ENCODE measurements around the gene SPACA6. TPM values are rescaled to one million over a fixed set of nuclear protein-coding genes. Genes with fewer than 3 reads are reported as not detected.

SPACA6 gene
- total RNA-seq, 1 experiment from 2014 or later: 13.6 TPM

DNA sequence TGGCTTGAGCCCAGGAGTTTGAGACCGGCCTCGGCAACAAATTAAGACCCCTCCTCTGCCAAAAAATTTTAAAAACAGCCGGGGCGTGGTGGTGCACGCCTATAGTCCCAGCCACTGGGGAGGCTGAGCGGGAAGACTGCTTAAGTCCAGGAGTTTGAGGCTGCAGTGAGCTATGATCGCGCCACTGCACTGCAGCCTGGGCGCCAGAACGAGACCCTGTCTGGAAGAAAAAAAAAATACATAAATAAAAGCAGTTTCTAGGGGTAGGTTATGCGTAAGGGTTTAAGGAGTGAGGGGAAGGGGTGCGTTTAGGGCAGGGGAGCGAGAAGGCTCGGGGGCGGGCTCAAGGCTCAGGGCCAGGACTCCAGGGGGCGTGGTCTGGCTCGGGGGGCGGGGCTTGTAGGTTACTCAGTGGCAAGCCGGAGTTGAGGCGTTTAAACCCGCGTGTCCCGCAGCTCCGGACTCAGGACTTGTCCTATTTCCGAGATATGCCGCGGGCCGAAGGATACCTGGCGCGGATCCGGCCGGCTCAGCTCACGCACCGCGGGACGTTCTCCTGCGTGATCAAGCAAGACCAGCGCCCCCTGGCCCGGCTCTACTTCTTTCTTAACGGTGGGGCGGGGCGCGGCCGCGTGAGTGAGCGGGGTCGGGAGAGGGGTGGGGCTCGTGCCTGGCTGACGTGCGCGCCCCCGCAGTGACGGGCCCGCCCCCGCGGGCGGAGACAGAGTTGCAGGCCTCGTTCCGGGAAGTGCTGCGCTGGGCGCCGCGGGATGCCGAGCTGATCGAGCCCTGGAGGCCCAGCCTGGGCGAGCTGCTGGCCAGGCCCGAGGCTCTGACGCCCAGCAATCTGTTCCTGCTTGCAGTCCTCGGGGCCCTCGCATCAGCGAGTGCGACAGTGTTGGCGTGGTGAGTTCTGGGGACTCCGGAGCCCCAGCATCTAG is 10.7 kb downstream of the SPACA6 start:
- peak; percentile 90 for DNase-seq (ENCODE audit: low read depth)

DNA sequence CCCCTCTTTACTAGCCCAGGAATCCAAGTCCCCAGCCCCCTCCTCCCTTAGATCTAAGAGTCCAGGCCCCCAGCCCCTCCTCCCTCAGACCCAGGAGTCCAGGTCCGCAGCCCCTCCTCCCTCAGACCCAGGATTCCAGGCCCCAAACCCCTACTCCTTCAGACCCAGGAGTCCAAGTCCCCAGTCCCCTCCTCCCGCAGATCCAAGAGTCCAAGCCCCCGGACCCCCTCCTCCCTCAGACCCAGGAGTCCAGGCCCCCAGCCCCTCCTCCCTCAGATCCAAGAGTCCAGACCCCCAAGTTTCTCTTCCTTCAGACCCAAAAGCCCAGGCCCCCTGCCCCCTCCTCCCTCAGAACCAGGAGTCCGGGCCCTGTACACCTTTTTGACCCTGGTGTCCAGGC is 11.5 kb downstream of the SPACA6 start:
- DNase-seq (ENCODE audit: low read depth): no peak

DNA sequence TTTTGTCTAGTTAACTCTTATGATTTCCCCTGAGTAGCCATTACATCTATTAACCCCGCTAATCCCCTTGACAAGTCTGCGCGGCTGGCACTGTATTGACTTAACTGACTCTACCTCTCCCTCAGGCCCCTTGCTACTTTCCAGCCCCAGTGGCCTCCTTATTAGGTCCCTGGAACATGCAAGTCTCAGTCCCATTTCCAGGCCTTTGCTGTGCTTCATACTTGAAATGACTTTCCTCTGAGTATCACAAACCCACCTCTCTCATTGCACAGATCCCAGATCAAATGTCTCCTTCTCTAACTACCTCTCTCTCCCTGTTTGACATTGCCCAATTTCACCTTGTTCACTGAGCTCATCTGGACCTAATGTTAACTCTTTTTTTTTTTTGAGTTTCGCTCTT is 13.2 kb downstream of the SPACA6 start:
- no peak for DNase-seq (ENCODE audit: low read depth)

DNA sequence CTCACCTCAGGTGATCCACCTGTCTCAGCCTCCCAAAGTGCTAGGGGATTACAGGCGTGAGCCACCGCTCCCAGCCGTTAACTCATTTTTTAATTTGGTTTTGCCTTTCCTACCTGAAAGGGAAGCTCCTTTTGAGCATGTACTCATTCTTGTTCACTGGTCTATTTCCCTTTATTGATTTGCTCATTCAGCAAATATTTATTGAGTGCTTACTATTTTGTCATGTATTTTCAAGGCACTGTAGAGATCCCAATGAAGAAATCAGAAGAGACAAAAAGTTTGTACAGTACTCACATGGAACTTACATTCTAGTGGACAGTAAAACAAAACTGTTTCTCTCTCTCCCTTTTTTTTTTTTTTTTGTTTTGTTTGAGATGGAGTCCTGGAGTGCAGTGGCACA is 13.8 kb downstream of the SPACA6 start:
- DNase-seq (ENCODE audit: low read depth): no peak

DNA sequence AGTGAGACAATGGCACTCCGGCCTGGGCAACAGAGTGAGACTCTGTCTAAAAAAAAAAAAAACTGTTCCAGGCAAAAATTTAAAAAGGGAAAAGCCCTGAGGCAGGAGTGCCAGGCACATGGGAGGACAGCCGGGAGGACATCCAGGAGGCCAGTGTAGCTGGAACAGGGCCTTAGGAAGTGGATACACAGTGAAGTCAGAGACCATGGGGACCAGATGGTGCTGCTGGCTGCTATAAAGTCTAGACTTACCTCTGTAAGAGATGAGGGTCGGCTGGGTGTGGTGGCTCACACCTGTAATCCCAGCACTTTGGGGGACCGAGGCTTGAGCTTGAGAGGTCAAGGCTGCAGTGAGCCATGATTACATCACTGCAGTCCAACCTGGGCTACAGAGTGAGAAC is 15.7 kb downstream of the SPACA6 start:
- DNase-seq (ENCODE audit: low read depth): peak; percentile 61

DNA sequence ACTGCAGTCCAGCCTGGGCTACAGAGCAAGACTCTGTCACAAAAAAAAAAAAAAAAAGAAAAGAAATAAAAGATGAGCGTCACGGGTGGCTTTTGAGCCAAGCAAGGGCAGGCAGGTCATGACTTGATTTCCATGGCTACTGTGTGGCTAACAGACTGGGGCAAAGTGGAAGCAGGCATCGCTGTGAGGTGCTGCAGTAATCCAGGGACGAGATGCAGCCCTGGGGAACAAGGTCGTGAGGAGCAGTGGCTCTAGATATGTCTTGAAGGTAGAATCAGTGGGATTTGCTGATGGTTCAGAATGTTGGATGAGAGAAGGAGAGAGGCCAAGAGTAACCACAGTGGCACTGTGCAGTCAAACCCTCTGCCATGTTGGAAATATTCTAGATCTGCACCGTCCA is 16.4 kb downstream of the SPACA6 start:
- no peak for DNase-seq (ENCODE audit: low read depth)

DNA sequence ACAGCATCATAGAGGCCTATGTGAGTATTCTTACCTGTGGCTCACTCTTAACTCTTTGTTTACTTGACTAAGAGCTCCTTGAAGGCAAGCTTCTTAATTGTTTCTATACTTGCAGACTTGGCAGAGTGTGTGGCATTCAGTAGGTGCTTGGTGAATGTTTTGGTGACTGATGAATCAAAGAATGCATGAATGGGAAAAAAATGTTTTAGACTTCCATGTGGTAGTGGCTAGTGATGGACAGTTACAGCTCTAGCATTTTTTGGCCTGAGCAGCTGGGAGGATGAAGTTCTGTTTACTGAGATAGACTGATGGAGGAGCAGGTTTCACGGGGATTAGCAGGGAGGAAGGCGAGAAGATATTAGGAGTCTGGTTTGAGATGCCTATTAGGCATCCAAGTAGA is 17.0 kb downstream of the SPACA6 start:
- DNase-seq (ENCODE audit: low read depth): peak; percentile 55

DNA sequence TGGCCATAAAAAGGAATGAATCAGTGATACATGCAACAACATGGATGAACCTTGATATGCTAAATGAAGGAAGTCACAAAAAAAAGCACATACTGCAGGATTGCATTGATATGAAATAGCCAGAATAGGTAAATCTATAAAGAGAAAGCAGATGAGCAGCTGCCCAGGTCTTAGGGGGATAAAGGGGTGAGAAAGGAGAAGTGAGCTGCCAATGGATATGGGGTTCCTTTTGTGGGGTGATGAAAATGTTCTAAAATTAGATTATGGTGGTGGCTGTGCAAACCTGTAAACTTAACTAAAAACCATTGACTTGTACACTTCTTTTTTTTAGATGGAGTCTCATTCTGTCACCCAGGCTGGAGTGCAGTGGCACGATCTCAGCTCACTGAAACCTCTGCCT is 18.6 kb downstream of the SPACA6 start:
- DNase-seq (ENCODE audit: low read depth): no peak

DNA sequence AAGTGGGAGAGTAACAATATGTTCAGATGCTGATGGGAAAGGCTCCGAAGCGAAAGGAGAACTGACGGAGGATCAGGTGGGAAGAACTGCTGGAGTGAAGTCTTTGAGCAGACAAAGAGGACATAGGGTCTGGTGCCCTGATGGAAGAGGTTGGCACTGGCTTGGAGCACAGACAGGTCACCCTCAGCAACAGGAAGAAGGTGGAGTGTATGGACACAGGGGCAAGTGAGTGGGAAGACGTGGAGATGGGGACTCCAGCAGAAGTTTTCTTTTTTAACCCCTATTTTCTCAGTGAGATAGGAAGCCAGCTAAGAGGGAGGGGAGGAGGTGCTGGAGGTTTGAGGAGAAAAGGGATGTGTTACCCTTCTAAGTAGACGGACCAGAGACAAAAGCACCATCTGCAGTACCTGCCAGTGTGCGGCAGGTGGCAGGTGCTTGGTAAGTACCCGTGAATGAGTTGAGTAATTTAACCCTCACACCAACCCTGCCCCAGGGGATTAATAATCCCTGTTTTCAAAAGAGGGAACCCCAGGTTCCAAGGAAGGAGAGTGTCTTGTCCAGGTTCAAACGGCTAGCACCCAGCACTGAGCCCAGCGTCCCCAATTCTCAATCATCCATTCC is 19.4 kb downstream of the SPACA6 start:
- peak; percentile 65 for DNase-seq (ENCODE audit: low read depth)

DNA sequence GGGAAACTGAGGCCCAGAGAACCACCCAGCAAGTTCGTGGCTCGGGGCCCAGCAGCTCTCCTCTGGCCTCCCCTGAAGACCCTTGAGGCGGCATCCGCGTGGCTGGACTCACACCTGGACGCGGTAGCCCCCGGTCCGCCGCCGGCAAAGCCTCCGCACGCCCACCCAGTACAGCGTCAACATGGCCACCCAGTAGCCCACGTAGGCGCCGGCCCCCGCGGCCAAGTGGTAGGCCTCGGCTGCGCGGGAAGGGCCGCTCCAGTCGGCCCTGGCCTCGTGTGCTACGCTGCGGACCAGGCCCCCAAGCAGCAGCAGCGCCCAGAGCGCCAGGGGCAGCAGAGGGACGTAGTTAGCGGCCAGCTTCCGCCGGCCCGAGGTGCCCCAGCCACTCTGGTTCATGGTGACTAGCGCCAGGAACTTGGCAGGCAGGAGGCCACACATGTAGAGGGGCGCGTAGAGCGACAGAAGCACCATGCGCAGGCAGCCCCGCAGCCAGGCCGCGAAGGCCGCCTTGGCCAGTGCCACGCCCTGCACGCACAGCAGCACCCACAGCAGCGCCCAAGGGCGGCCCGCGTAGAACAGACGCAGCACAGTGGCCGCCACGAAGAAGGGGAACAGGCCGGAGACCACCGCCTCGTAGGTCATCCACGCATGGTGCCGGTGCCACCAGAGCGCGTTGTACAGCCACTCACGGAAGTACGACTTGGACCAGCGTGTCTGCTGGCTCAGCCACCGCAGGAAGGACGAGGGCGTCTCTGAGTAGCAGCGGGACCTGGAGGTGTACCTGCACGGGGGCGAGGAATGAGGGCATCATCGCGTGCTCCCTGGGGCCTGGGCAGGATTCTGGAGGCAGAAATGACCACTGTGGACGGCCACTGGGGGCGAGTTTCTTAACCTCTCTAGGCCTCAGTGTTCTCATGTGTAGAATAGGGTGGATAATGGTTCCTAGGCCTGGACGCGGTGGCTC is 20.5 kb downstream of the SPACA6 start:
- no peak for DNase-seq (ENCODE audit: low read depth)

DNA sequence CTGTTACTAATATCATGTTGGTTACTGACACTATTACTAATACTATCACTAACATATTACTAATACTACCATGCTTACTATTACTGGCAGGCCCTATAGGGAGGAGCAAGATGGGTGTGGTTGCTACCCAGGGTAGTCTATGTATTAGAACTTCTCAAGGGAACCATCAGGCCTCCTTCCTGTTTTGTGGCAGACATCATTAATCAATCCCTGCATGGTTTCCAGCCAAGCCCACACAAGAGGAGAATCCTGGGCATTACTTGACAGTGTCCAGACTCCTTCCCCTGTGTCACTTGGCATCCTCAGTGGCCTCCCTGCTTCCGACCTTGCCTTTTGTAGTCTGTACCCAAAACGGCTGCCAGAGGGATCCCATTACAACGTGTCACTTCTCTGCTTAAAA is 21.7 kb downstream of the SPACA6 start:
- peak; percentile 34 for DNase-seq (ENCODE audit: low read depth)

DNA sequence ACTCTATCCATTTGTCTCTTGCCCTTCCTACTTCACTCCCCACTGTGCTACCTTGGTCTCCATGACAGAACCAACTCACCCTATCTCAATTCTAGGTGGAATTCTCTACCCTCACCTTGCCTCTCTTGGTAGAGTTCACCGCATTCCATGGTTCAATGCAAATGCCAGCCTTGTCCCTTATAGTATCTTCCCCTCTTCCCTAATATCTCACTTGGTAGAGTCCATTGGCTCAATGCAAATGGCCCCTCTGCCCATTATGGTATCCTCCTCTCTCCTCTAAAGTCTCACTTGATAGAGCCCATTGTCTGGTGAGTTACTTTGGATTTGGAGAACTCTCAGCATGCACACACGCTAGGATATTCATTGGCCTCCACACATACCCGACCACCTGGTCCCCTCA is 22.7 kb downstream of the SPACA6 start:
- DNase-seq (ENCODE audit: low read depth): no peak

DNA sequence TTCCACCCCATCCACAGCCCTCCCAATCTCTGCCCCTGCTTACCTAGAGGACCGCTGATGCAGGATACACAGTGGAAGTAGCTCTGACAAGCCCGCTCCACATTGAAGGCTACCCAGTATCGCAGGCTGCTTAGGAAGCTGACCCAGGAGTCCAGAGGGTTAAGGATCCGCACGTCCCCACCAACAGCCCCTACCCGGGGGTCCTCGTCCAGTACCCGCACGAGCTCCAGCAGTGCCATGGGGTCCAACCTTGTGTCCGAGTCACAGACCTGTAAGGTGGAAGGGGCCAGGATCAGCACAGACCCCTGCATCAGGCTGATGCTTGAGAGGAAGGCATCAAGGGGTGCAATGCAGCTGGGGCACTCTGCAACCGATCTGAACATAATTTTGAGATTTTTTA is 23.8 kb downstream of the SPACA6 start:
- no peak for DNase-seq (ENCODE audit: low read depth)

DNA sequence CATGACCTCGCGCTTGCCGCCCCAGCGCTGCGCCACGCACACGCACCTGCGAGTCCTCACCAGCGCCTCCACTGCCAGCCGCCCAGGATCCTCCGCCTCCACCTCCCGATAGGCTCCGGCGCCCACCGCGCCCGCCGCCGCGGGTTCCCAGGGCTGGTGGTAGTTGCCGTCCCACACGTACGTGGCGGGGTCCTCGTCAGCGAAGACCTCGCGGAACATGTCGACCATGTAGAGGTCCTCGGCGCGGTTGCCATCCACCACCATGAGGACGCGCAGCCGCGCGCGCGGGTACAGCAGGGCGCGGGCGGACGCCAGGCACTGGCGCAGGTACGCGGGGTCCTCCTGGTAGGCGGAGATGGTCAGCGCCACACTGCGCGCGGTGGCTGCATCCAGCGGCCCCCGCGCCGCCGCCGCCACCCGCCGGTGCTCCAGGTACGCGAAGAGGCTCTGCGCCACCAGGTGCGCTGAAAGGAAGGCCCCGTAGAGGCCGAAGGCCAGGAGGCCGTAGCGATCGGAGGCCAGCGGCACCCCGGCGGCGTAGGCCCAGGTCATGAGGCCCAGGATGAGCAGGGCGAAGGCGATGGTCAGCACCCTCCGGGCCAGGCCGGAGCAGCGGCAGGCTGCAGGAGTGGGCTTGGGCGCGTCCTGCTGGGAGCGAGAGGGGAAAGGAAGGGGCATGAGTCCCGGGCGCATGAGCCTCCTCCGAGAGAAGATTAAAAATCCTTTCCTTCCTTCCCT is 26.3 kb downstream of the SPACA6 start:
- no peak for DNase-seq (ENCODE audit: low read depth)

DNA sequence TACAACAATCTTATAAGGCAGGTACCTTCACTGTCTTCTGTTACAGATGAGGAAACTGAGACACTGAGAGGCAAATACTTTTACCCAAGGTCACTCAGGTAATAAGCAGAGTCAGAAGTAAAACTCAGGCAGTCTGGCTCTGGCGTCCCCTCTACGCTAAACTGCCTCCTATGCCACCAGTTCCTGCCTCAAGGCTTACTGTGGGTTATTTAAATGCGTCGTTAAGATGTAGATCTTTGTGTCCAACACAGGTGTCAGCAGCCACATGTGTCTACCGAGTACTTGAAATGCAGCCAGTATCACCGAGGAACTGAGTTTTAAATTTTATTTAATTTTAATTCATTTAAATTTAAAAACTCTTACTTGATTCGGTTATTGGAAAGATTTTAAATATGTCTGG is 28.8 kb downstream of the SPACA6 start:
- no peak for DNase-seq (ENCODE audit: low read depth)

DNA sequence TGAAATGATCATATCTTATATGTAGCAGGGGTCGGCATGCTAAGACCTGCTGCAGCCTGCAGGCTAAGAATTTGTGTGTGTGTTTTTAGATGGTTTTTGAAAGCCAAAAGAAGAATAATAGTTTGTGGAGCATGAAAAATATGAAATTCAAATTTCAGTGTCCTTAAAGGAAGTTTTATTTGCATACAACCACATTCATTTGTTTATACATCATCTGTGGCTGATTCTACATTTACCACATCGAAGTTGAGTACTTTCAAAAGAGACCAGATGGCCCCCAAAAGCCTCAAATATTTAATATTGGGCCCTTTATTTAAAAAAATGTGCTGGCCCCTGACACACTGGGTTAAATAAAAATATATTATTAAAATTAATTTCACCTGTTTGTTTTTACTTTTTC is 29.4 kb downstream of the SPACA6 start:
- no peak for DNase-seq (ENCODE audit: low read depth)

DNA sequence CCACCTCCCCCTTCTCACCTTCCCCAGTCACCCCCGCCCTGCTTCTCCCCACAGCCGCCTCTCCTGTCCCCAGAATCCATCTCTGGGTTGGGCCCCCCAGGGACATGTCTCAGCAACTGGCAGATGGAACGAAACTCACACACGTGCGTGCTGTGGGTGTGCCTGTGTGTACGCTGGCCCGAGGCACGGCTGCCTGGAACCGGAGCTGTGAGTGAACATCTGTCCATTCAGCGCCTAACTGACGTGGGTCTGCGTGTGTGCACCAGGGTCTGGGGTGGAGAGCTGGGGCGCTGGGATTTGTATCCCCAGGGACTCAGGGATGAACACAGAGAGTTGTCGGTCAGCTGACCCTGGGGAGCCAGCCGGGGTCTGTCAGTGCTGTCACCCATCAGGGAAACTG is 31.4 kb downstream of the SPACA6 start:
- peak; percentile 58 for DNase-seq (ENCODE audit: low read depth)

DNA sequence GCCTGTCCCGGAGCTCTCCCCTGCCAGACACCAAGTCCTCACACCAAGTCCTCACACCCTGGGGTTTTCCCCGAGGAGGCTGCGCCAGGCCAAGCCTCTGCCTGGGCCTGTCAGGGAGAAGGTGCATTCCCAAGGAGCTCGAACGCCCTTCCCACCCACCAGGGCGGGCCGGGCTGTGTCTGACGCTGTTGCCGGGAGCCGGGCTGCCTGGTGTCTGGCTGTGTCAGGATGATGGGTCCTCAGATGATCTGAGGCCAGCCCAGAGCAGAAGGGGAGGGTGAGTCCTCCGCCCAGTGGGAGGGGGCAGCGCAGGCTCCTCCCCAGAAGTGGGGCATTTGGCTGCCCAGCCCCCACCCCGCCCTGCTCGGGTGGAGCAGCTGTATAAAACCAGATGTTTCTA is 32.9 kb downstream of the SPACA6 start:
- peak; percentile 96 for DNase-seq (ENCODE audit: low read depth)

DNA sequence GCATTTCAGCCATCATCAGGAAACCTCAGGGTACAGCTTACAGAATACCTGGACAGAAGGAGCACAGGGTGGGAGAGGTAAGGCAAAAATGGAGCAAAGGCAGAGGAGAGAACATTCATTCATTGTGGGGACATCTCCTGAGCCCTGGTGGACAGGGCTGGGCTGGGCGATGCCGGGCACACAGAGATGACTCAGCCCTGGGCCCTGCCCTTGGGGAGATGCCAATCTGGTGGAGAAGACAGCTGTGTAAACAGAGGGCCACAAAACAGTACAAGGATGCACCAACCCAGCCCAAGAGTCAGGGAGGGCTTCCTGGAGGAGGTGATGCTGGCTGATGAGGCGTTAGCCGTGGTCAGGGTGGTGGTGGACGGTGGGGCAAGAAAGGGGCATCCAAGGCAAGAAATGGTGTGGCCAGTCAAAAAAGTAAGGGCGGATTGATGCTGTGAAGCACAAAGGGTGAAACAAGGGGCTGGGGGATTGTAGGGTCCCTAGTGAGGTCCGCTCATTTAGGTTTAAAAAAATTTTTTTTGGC is 34.3 kb downstream of the SPACA6 start:
- peak; percentile 92 for DNase-seq (ENCODE audit: low read depth)

DNA sequence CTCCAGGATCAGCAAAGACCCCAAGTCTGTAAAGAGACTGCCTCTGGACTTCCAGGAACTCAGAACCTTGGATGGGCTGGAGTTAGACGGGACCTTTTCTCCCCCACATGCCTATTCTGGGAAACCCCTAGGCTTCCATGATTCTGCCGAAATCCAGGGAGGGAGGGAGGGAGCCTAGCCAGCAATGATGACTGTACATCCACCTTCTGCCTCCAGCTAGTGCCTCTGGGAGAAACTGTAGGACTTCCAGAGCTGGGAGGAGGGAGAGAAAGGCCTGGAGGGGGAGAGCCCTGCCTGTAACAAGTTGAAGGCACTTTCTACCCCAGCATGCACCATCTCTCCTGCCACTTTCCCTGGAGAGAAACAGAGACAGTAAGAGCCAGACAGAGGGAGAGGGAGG is 36.7 kb downstream of the SPACA6 start:
- peak; percentile 83 for DNase-seq (ENCODE audit: low read depth)
